ENCODE results near the gene TIMP2. TPM values are rescaled to one million over a fixed set of nuclear protein-coding genes. Genes with fewer than 3 reads are reported as not detected.

The TIMP2 gene
- total and polyA plus RNA-seq, 2 of the 13 experiments (the other 11 are each of a cell fraction or from before 2014, with no cell fraction given), result 3.8 to 8.5 TPM

- no TSS peak for BruUV-seq (replicated peaks)
- H3K36me3 ChIP-seq (replicated peaks in 1 of 2; ENCODE audit: control insufficient read depth in 1 of 2, insufficient read depth in 2 of 2, low read length in 2 of 2), result peaks cover 0 to 5% of the 10 kb centered on the region in 2 experiments; a peak in 1 of 5 replicates
- 93% methylated on average over 4 of the region's 4 CpGs for WGBS (ENCODE audit: low lambda C conversion rate)
- no peak overlapping the region for H2AFZ ChIP-seq (ENCODE audit: low read length)
- H3K27ac ChIP-seq (ENCODE audit: extremely low read length, insufficient read depth, low read length), result no peak overlapping the region
- no peak for ATAC-seq
- no peaks in the 10 kb centered on the region for H4K20me1 ChIP-seq (ENCODE audit: insufficient read depth, low read length)
- H3K9ac ChIP-seq (ENCODE audit: insufficient read depth, low read depth, low read length), result no peak overlapping the region
- H3K4me1 ChIP-seq (ENCODE audit: insufficient read depth, low read length), result peaks cover 6% of the 10 kb centered on the region; the same call in 1 of the 2 replicates
- H3K9me3 ChIP-seq (ENCODE audit: low read length), result no peaks in the 10 kb centered on the region
- intact Hi-C loops (cut with micrococcal nuclease; ENCODE audit: unreplicated experiment), result no loop called here
- H3K4me3 ChIP-seq (replicated peaks in 1 of 3; ENCODE audit: insufficient read depth in 1 of 3, low read depth in 2 of 3, low read length in 3 of 3), result no peak overlapping the region
- POLR2A ChIA-PET, result no interaction called here
- H3K79me2 ChIP-seq (ENCODE audit: insufficient read depth, low read length), result no peaks in the 10 kb centered on the region
- H3K27me3 ChIP-seq (ENCODE audit: control insufficient read depth in 1 of 2, insufficient read depth in 2 of 2, low read length in 2 of 2), result no peaks in the 10 kb centered on the region
- in situ Hi-C loops (cut with HindIII; ENCODE audit: extremely low pct_ligation_motif_present, low pct_unique_long_range_greater_than_20kb), result no loop called here
- H3K4me2 ChIP-seq (ENCODE audit: low read depth, low read length), result no peak overlapping the region
- no peak for FAIRE-seq
- DNase-seq (ENCODE audit: low spot score), result no peak
- TF ChIP-seq REL (CRISPR knock-in tag; conservative IDR thresholded peaks at IDR 0.05), result no peak
- CTCF ChIA-PET (ENCODE audit: low intra/inter-chr PET ratio, low total read pairs), result no interaction called here
These were observed 66.1 kb downstream of the TIMP2 start for GRCh38 chr17:78859051-78859450.

- Histone ChIP-seq H3K9ac (ENCODE audit: insufficient read depth, low read depth, low read length) (no peak overlapping the region), H3K36me3 (replicated peaks in 1 of 2; ENCODE audit: control insufficient read depth in 1 of 2, insufficient read depth in 2 of 2, low read length in 2 of 2) (0 out of 5 replicates have a peak, but pooled peaks cover 0 to 5% of the 10 kb centered on the region in 2 experiments), H3K4me3 (replicated peaks in 1 of 3; ENCODE audit: insufficient read depth in 1 of 3, low read depth in 2 of 3, low read length in 3 of 3) (no peak overlapping the region), H2AFZ (ENCODE audit: low read length) (no peak overlapping the region), H4K20me1 (ENCODE audit: insufficient read depth, low read length) (no peaks in the 10 kb centered on the region), H3K4me1 (ENCODE audit: insufficient read depth, low read length) (peaks cover 8% of the 10 kb centered on the region; the same call in 1 of the 2 replicates), H3K27me3 (ENCODE audit: control insufficient read depth in 1 of 2, insufficient read depth in 2 of 2, low read length in 2 of 2) (no peaks in the 10 kb centered on the region), H3K79me2 (ENCODE audit: insufficient read depth, low read length) (no peaks in the 10 kb centered on the region), H3K27ac (ENCODE audit: extremely low read length, insufficient read depth, low read length) (no peak overlapping the region), H3K9me3 (ENCODE audit: low read length) (no peaks in the 10 kb centered on the region), H3K4me2 (ENCODE audit: low read depth, low read length) (no peak overlapping the region)
- FAIRE-seq, result no peak
- in situ Hi-C loops (cut with HindIII; ENCODE audit: extremely low pct_ligation_motif_present, low pct_unique_long_range_greater_than_20kb) (no loop called here), intact Hi-C loops (cut with micrococcal nuclease; ENCODE audit: unreplicated experiment) (no loop called here)
- CTCF ChIA-PET (ENCODE audit: low intra/inter-chr PET ratio, low total read pairs), result no interaction called here
- no peak for DNase-seq (ENCODE audit: low spot score)
- ATAC-seq, result no peak
- POLR2A ChIA-PET, result no interaction called here
- no TSS peak for BruUV-seq (replicated peaks)
- 89% methylated on average over 12 of the region's 14 CpGs for WGBS (ENCODE audit: low lambda C conversion rate)
- no peak for TF ChIP-seq ZNF816 (CRISPR knock-in tag; IDR thresholded peaks at IDR 0.05; ENCODE audit: borderline replicate concordance)
- TF ChIP-seq SIN3B (IDR thresholded peaks at IDR 0.05; ENCODE audit: low read length), result no peak
- TF ChIP-seq ZKSCAN5 (CRISPR knock-in tag; IDR thresholded peaks at IDR 0.05), result no peak
- TF ChIP-seq SP140L (CRISPR knock-in tag; IDR thresholded peaks at IDR 0.05; ENCODE audit: borderline replicate concordance), result no peak
- no peak for TF ChIP-seq FOSL1 (CRISPR knock-in tag; IDR thresholded peaks at IDR 0.05; ENCODE audit: borderline replicate concordance)
- no peak for TF ChIP-seq ZBTB10 (CRISPR knock-in tag; IDR thresholded peaks at IDR 0.05; ENCODE audit: borderline replicate concordance)
- TF ChIP-seq KLF11 (CRISPR knock-in tag; IDR thresholded peaks at IDR 0.05), result no peak
- no peak for TF ChIP-seq IRX3 (CRISPR knock-in tag; IDR thresholded peaks at IDR 0.05; ENCODE audit: borderline replicate concordance, low read depth)
- no peak for TF ChIP-seq GPN1 (CRISPR knock-in tag; IDR thresholded peaks at IDR 0.05; ENCODE audit: borderline replicate concordance)
- no peak for TF ChIP-seq ZNF362 (CRISPR knock-in tag; IDR thresholded peaks at IDR 0.05; ENCODE audit: borderline replicate concordance)
- no peak for TF ChIP-seq ZNF12 (CRISPR knock-in tag; IDR thresholded peaks at IDR 0.05)
- no peak for TF ChIP-seq ZBTB33 (CRISPR knock-in tag; IDR thresholded peaks at IDR 0.05)
- TF ChIP-seq ZNF761 (CRISPR knock-in tag; conservative IDR thresholded peaks at IDR 0.05), result no peak
These were observed 67.9 kb downstream of the TIMP2 start for GRCh38 chr17:78857266-78857665.
